ENCODE results near the gene OVOL2.

Gene OVOL2

DNA sequence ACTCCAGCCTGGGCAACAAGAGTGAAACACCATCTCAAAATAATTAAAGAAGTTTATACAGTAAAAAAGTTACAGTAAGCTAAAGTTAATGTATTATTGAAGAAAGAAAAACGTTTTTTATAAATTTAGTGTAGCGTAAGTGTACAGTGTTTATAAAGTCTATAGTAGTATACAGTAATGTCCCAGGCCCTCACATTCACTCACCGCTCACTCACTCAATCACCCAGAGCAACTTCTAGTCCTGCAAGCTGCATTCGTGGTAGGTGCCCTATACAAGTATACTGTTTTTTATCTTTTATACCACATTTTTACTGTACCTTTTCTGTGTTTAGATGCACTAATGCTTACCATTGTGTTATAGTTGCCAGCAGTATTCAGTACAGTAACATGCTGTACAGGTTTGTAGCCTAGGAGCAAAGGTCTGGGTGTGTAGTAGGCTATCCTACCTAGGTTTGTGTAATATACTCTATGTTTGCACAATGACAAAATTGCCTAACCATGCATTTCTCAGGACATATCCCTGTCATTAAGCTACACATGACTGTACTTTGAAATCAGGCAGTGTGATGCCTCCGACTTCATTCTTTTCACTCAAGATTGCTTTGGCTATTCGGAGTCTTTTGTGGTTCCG lies 72.2 kb downstream of the OVOL2 start:
- H3K4me2 ChIP-seq (ENCODE audit: low read length) = no peak overlapping the region
- TF ChIP-seq CTCF (IDR thresholded peaks at IDR 0.05) = no peak
- H3K4me3 ChIP-seq (ENCODE audit: low read depth, low read length) = no peak overlapping the region
- H3K4me1 ChIP-seq = no peaks in the 10 kb centered on the region
- no peak overlapping the region for H3K9ac ChIP-seq
- H3K9me3 ChIP-seq (ENCODE audit: control insufficient read depth, low read length) = no peaks in the 10 kb centered on the region
- no peaks in the 10 kb centered on the region for H3K36me3 ChIP-seq (ENCODE audit: control insufficient read depth, insufficient read depth, low read length)
- no peaks in the 10 kb centered on the region for H3K27me3 ChIP-seq (ENCODE audit: control insufficient read depth, insufficient read depth, low read length)
- H3K79me2 ChIP-seq = no peaks in the 10 kb centered on the region
- no peak overlapping the region for H2AFZ ChIP-seq
- no peak overlapping the region for H3K27ac ChIP-seq

DNA sequence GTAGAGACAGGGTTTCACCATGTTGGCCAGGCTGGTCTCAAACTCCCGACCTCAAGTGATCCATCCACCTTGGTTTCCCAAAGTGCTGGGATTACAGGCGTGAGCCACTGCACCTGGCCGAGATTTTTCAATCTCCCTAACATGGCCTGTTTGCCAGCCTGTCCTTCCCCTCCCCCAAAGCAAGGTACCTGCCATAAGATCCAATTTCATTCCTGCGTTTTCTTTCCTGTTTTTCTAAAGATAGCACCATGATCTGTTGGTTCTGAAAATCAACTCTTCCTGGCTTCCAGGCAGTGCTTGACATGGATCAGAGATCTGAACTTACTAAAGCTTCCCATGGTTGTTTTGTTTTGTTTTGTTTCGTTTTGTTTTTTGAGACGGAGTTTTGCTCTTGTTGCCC lies 81.4 kb downstream of the OVOL2 start:
- no peak overlapping the region for H3K27ac ChIP-seq
- TF ChIP-seq CTCF (IDR thresholded peaks at IDR 0.05) = no peak
- H3K79me2 ChIP-seq = peaks cover 10% of the 10 kb centered on the region
- H3K27me3 ChIP-seq (ENCODE audit: control insufficient read depth, insufficient read depth, low read length) = no peaks in the 10 kb centered on the region
- H2AFZ ChIP-seq = no peak overlapping the region
- H3K36me3 ChIP-seq (ENCODE audit: control insufficient read depth, insufficient read depth, low read length) = no peaks in the 10 kb centered on the region
- no peaks in the 10 kb centered on the region for H3K9me3 ChIP-seq (ENCODE audit: control insufficient read depth, low read length)
- H3K9ac ChIP-seq = no peak overlapping the region
- peaks cover 6% of the 10 kb centered on the region for H3K4me1 ChIP-seq
- H3K4me2 ChIP-seq (ENCODE audit: low read length) = no peak overlapping the region
- H3K4me3 ChIP-seq (ENCODE audit: low read depth, low read length) = no peak overlapping the region

Data from parathyroid adenoma (tissue), 2 donors.